GOT3 (cell line): ENCODE data around the gene PRKAG2.
"Not testable (repeated sequence)": the region's sequence is repeated elsewhere in the genome, so short reads cannot be mapped to it uniquely, and the experiment has no call there.

Source experiments
- DNase-seq: peaks from one replicate; lab custom pipeline; 2025; ENCODE audit warnings: mixed read lengths; lab: John Stamatoyannopoulos, UW

The PRKAG2 gene

GRCh38 chr7:151552352-151553028 is 324.4 kb downstream of the PRKAG2 start:
- no peak for DNase-seq

- no peak for DNase-seq
Observed at GRCh38 chr7:151551820-151552219, 325.1 kb downstream of the PRKAG2 start.

GRCh38 chr7:151550656-151551286 is 326.1 kb downstream of the PRKAG2 start:
- no peak for DNase-seq

DNA sequence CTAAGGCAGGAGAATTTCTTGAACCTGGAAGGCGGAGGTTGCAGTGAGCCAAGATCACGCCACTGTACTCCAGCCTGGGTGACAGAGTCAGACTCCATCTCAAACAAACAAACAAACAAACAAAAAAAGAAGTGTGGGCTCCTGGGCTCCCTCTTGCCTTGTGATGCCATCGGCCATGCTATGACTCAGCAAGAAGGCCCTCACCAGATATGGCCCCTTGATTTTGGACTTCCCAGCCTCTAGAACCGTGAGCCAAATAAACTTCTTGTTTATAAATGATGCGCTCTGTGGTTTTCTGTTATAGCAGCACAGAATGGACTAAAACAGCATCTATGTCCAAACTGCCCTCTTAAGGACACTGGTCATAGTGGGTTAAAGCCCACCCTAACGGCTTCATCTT is 327.3 kb downstream of the PRKAG2 start:
- DNase-seq = no peak

GRCh38 chr7:151549083-151549482 is 327.8 kb downstream of the PRKAG2 start:
- no peak for DNase-seq

DNA sequence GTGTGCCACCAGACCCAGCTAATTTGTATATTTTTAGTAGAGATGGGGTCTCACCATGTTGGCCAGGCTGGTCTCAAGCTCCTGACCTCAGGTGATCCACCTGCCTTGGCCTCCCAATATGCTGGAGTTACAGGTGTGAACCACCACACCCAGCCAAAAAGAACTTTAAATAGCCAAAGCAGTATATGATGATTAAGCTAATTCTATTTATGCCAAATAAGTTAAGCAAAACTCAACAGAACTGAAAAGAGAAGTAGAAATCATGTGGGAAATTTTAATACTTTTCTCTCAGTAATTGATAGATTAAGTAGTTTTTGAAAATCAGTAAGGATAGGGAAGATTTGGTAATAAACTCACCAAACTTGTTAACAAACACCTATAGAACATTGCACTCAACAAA is 332.7 kb downstream of the PRKAG2 start:
- no peak for DNase-seq

DNA sequence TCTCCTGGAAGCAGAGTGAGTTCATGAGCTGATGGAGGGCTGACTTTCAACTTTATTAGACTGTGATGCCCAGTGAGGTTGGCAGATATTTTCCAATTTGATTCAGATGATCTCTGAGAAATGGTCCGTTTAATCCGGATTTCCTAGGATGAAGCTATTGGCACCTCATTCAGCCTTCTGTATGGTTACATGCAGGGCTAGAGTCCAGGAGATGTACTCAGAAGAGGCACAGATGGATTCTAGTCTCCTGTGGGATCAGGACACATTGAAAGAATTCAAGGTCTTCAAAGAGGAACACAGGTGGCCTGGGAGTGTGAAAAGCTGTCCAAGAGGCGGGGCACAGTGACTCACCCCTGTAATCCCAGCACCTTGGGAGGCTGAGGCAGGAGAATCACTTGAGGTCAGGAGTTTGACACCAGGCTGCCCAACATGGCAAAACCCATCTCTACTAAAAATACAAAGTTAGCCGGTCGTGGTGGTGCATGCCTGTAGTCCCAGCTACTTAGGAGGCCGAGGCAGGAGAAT is 334.2 kb downstream of the PRKAG2 start:
- DNase-seq = no peak

DNA sequence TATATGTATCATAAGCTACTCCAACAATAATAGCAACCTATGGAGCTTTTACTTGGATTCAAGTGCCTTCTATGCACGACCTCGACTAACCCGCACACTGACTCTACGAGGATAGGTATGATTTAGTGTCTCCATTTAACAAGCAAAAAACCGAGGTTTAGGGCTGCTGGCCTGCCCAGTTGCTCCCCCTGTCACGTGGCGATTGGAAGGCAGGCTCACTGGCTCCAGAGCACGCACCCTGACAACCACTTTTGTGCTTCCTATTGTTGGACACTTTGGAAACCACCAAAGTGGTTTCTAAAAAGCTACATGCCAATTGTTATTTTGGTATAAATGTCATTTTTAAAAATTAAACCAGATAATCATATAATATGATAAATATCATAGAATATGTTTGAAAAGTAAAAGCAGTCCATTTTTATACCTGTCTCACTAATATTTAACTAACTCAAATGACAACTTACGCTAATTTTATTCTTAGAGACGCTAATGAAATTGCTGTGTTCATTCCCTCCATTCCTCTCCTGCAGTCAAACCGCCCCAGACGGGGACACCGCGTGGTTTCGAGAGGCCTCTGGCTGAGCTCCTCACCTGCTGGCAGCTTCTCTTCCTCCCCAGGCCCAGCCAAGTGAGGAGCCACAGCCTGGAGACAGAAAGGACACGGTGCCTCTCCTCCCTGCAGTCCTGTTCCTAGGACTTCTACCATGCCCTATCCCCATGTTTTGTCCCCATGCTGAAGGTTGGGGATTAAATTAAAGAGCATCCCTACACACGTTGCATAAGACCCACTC is 335.0 kb downstream of the PRKAG2 start:
- DNase-seq = no peak

DNA sequence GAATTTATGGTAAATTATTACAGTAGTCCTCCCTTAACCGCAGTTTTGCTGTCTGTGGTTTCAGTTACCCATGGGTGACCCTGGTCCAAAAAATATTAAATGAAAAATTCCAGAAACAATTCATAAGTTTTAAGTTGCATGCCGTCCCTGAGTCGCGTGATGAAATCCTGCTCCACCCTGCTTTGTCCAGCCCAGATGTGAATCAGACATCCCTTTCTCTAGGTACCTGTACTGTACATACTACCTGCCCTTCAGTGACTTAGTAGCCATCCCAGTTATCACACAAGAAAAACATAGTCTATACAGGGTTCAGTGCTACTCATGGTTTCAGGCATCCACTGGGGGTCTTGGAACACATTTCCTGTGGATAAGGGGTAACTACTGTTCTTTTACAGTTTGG is 336.8 kb downstream of the PRKAG2 start:
- DNase-seq = no peak

DNA sequence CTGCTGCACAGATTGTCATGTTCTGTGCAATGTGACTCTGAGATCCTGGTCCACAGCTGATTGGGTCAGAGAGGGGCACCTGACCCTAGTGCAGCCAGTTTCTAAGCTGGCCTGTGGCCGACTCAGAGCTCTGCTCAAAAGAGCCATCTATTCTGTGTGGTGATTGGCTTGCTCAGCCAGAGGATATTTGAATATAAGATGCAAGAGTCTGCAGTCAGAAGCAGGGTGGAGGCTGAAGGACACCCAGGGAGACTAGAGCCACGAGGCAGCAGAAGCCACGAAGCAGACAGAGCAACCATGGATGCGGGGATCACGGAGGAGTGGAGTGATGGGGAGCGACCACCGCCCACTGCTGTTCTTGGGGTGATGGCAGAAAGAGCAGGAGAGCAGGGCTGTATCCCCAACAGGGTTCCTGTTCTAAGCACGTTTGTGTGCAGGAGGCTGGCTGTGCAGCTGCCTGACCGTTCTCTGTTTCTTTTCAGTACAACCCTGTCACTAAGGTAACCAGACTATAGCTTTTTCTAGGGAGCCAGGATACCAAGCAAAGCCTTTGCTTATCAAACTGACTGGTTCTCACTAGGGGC is 337.7 kb downstream of the PRKAG2 start:
- no peak for DNase-seq

DNA sequence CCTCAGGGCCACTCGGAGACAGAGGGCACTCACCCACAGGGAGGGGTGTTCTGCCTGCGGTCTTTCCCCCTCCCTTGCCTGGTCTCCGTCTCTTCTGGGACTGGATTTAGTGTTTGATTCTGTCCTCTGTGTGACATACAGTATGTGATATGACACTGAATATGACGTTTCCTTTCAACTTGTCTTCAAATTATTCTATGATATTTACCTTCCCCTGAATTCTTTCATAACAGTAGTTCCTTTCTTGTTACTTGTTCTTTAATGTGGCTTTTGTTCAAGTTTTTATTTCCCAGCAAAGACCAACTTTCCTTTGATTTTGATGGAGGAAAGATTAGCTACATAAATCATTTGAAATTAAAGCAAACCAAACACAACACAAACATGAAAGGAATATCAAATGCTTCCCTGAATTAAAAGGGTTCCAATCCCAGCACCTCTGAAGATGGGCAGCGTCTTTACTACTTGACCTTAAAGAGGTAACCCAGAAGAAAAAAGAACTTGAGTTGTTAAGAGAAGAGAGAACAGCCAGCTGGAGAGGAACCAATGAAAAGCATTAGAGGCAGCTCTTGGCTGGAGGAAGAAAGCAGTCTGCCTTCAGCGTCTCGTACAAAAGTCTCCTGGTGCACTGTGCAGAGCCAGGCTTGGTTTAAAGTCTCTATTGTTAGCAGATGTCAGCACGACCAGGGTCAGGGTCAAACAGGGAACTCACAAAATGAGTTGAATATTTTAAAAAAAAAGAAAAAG is 338.9 kb downstream of the PRKAG2 start:
- no peak for DNase-seq

GRCh38 chr7:151536178-151536577 is 340.7 kb downstream of the PRKAG2 start:
- DNase-seq = not testable (repeated sequence)

DNA sequence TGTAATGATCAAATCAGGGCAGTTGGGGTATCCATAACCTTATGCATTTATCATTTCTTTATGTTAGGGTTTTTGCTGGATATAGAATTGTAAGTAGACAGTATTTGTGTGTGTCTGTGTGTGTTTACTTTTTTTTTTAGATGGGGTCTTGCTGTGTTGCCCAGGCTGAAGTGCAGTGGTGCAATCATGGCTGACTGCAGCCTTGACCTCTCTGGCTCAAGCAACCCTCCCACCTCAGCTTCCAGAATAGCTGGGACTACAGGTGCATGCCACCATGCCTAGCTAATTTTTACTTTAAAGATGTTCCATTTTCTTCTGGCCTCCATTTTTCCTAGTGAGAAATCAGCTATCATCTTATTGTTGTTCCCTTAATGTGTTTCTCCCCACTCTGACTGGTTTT is 347.1 kb downstream of the PRKAG2 start:
- no peak for DNase-seq

DNA sequence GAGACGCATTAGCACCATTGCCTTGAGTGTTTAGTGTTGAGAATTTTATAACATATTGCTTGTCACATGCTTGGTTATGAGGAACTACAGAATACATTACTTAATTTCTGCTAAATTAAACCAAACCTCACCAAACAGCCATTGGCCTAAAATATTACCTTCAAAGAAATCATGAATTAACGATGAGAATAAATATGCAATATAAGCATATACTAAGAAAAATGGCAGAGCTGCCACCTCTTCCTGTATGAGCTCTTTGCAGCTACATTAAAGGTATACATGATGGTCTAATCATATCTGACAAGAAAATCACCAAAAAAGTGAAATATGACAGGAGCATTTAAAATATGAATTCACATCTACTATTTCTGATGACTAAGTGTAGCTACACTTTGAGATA is 352.1 kb downstream of the PRKAG2 start:
- no peak for DNase-seq

- DNase-seq = no peak
Observed at GRCh38 chr7:151524331-151524730, 352.6 kb downstream of the PRKAG2 start.

DNA sequence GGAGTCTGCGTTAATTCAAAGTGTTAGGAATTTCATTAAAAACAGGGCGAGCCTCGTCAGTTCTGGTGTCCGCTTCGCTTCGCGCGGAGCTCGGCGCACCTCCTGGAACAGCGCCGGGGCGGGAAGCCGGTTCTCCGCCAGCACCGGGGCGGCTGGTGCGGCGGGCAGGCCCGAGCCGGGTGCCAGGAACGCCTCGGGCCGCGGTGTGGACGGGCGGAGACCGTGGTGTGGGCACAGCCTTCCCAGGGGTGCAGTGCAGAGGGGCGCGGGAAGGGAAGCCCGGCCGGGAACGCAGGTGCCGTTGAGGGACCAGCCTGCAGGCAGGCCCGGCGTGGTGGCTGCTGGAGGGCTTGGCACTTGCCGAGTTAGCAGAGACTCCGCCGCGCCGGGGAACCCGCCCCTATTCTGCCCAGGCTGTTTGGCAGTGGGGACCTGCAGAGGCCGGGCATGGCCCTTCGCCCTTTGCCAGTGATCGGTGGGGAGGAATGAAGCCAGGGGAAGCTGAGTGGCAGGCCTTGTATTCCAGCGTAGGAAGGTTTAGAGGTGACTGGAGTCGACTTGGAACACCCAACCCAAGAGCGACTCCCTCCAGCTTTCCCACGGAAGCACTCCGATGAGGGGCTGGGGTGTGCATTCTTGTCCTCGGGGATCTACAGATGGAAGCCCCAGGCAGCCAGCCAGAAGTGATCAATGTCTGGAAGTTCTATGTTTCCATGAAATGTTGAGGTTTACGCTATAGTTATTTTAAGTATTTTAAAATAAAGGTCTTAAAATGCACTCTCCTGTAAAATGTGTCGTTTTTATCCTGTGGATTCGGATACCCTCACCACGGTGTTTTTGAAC is 356.3 kb downstream of the PRKAG2 start:
- DNase-seq = no peak

- peak; percentile 97 for DNase-seq
Observed at GRCh38 chr7:151519765-151520418, 357.0 kb downstream of the PRKAG2 start, which contains the start of gene RHEB. TSS of gene RHEB (minus strand) at chr7:151519895. CDS start at chr7:151519511, 384 bp downstream.

- DNase-seq = not testable (repeated sequence)
Observed at GRCh38 chr7:151518947-151519764, 357.8 kb downstream of the PRKAG2 start.
